Measurements from ENCODE around the gene BMI1. TPM values are rescaled to one million over a fixed set of nuclear protein-coding genes. Genes with fewer than 3 reads are reported as not detected.

BMI1 gene
- total RNA-seq, 1 donor from 2014 or later, result 59.1 TPM

DNA sequence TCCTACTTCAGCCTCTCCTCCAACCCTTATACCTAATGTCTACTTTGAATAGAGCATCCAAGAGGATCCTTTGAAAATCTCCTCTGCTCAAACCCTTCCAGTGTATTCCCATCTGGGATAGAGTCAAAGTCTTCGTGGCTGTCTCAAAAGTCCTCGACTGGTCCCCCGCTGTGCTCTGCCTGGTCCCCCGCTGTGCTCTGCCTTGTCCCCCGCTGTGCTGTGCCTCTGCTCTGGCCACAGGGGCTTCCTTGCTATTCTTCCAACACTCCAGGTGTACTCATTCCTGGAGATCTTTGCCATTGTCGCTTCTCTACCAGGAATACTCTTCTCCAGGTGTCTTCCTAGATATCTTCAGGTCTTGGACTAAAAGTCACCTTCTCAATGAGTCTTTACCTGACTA lies 40.8 kb upstream of the BMI1 start:
- no peaks in the 10 kb centered on the region for H3K79me2 ChIP-seq (ENCODE audit: low read depth)

DNA sequence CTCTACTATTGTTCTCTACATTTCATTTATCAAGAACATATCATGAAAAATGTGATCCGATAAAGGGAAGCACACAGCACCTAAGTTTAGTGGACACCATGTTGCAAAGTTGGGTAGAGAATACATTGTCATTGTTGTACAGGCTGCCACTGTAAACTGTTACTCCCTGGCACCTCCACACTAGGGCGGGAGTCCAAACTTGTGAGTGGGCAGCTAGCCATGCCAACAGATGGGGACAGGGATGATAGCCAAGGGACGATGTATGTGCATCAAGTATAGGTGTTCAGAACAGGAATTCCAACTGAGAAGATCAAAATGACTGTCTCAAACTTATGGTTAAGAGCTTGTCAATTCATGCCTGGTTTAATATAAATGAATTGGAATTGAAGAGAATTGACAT lies 35.8 kb upstream of the BMI1 start:
- H3K9me3 Mint-ChIP-seq, result no peaks in the 10 kb centered on the region
- H3K4me3 ChIP-seq, result no peak overlapping the region
- no peaks in the 10 kb centered on the region for H4K20me1 ChIP-seq (ENCODE audit: low read depth)
- H3K4me3 Mint-ChIP-seq, result no peak overlapping the region
- H3K27me3 Mint-ChIP-seq (ENCODE audit: insufficient read depth, low read depth), result no peaks in the 10 kb centered on the region
- H3K36me3 ChIP-seq, result no peaks in the 10 kb centered on the region
- H3K36me3 Mint-ChIP-seq, result no peaks in the 10 kb centered on the region
- H3K9ac ChIP-seq, result no peak overlapping the region
- no peak overlapping the region for H3K27ac ChIP-seq
- no peak for DNase-seq (ENCODE audit: low spot score)
- TF ChIP-seq EZH2 (IDR thresholded peaks at IDR 0.05) (no peak), CTCF (IDR thresholded peaks at IDR 0.05) (no peak), EZH2phosphoT487 (IDR thresholded peaks at IDR 0.05) (no peak)
- H3K4me1 Mint-ChIP-seq, result no peaks in the 10 kb centered on the region
- no peak overlapping the region for H2AFZ ChIP-seq (replicated peaks)
- peaks cover 2% of the 10 kb centered on the region for H3K4me1 ChIP-seq
- no peak overlapping the region for H3K4me2 ChIP-seq
- H3F3A ChIP-seq (ENCODE audit: low read depth), result no peaks in the 10 kb centered on the region
- H3K27ac Mint-ChIP-seq, result no peak overlapping the region
- H3K9me3 ChIP-seq (ENCODE audit: low read depth), result no peaks in the 10 kb centered on the region
- no peaks in the 10 kb centered on the region for H3K27me3 ChIP-seq
- H3K79me2 ChIP-seq (ENCODE audit: low read depth), result no peaks in the 10 kb centered on the region

More for the DNA sequence above, 40.8 kb upstream of the BMI1 start:
- no peak overlapping the region for H3K4me3 ChIP-seq
- Mint-ChIP-seq H3K27me3 (ENCODE audit: insufficient read depth, low read depth) (peaks cover 5% of the 10 kb centered on the region), H3K4me1 (peaks cover 10% of the 10 kb centered on the region), H3K27ac (no peak overlapping the region), H3K36me3 (no peaks in the 10 kb centered on the region), H3K9me3 (no peaks in the 10 kb centered on the region), H3K4me3 (no peak overlapping the region)
- no peak for DNase-seq (ENCODE audit: low spot score)
- no peak overlapping the region for H3K27ac ChIP-seq
- H3K4me1 ChIP-seq, result peaks cover 8% of the 10 kb centered on the region
- H3K4me2 ChIP-seq, result no peak overlapping the region
- H2AFZ ChIP-seq (replicated peaks), result no peak overlapping the region
- H4K20me1 ChIP-seq (ENCODE audit: low read depth), result no peaks in the 10 kb centered on the region
- H3K9ac ChIP-seq, result no peak overlapping the region
- H3K36me3 ChIP-seq, result no peaks in the 10 kb centered on the region
- TF ChIP-seq EZH2 (IDR thresholded peaks at IDR 0.05), result no peak
- TF ChIP-seq CTCF (IDR thresholded peaks at IDR 0.05), result no peak
- no peak for TF ChIP-seq EZH2phosphoT487 (IDR thresholded peaks at IDR 0.05)
- H3F3A ChIP-seq (ENCODE audit: low read depth), result no peaks in the 10 kb centered on the region
- H3K27me3 ChIP-seq, result no peaks in the 10 kb centered on the region
- no peaks in the 10 kb centered on the region for H3K9me3 ChIP-seq (ENCODE audit: low read depth)

DNA sequence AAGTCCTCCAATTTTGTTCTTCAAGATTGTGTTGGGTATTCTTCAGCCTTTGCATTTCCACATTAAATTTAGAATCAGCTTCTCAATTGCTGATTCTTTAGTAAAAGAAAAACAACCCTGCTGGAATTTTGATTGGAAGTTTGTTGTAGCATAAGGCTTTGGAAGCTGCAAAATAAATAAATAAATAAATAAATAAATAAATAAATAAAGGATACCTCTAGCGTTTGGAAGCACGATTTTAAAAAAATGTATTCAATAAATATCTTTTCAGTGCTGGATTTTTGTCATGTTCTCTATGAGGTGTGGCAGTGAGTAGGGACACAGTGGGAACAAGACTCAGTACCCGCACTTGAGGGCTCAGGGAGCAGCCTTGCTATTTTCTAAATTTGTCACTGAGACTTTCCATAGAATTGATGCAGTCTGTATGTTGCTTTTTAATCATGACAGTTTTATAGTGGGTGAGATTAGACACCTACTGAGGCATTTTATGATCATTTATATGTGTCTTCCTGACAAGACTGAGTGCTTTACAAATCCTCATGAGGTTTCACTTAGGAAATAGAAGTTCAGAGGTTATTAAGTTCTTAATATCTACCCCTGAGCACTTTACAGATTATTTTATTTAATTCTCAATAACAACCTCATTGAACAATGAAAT lies 27.0 kb upstream of the BMI1 start:
- H3K9ac ChIP-seq, result no peak overlapping the region
- no peaks in the 10 kb centered on the region for H3K9me3 ChIP-seq (ENCODE audit: low read depth)
- H3K36me3 ChIP-seq, result no peaks in the 10 kb centered on the region

More for the DNA sequence above, 27.0 kb upstream of the BMI1 start:
- H3K27me3 Mint-ChIP-seq (ENCODE audit: insufficient read depth, low read depth), result peaks cover 3% of the 10 kb centered on the region
- Histone ChIP-seq H3K4me2 (no peak overlapping the region), H3K27me3 (no peaks in the 10 kb centered on the region), H3K4me3 (no peak overlapping the region), H4K20me1 (ENCODE audit: low read depth) (no peaks in the 10 kb centered on the region), H3K27ac (no peak overlapping the region), H3K4me1 (no peaks in the 10 kb centered on the region), H2AFZ (replicated peaks) (no peak overlapping the region), H3K79me2 (ENCODE audit: low read depth) (no peaks in the 10 kb centered on the region), H3F3A (ENCODE audit: low read depth) (no peaks in the 10 kb centered on the region)
- H3K4me1 Mint-ChIP-seq, result no peaks in the 10 kb centered on the region
- no peaks in the 10 kb centered on the region for H3K36me3 Mint-ChIP-seq
- no peak overlapping the region for H3K27ac Mint-ChIP-seq
- TF ChIP-seq EZH2 (IDR thresholded peaks at IDR 0.05) (no peak), EZH2phosphoT487 (IDR thresholded peaks at IDR 0.05) (no peak), CTCF (IDR thresholded peaks at IDR 0.05) (no peak)
- no peak overlapping the region for H3K4me3 Mint-ChIP-seq
- no peaks in the 10 kb centered on the region for H3K9me3 Mint-ChIP-seq
- DNase-seq (ENCODE audit: low spot score), result no peak
